ENCODE results near the gene MT1G.

GRCh38 chr16:56711862-56712261, 44.0 kb upstream of the MT1G start:
- TF ChIP-seq CTCF (IDR thresholded peaks at IDR 0.05; ENCODE audit: low read depth, low read length, missing input control): no peak
- no peak for TF ChIP-seq RXRA (IDR thresholded peaks at IDR 0.05)
- TF ChIP-seq ZBTB33 (IDR thresholded peaks at IDR 0.05): no peak

All from liver (tissue), 3 donors.